Measurements from ENCODE around the gene CRIP1. TPM values are rescaled to one million over a fixed set of nuclear protein-coding genes. Genes with fewer than 3 reads are reported as not detected.

Gene CRIP1, protein sequence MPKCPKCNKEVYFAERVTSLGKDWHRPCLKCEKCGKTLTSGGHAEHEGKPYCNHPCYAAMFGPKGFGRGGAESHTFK
- total RNA-seq, result 0.25 and 4.5 TPM in 2 replicates

DNA sequence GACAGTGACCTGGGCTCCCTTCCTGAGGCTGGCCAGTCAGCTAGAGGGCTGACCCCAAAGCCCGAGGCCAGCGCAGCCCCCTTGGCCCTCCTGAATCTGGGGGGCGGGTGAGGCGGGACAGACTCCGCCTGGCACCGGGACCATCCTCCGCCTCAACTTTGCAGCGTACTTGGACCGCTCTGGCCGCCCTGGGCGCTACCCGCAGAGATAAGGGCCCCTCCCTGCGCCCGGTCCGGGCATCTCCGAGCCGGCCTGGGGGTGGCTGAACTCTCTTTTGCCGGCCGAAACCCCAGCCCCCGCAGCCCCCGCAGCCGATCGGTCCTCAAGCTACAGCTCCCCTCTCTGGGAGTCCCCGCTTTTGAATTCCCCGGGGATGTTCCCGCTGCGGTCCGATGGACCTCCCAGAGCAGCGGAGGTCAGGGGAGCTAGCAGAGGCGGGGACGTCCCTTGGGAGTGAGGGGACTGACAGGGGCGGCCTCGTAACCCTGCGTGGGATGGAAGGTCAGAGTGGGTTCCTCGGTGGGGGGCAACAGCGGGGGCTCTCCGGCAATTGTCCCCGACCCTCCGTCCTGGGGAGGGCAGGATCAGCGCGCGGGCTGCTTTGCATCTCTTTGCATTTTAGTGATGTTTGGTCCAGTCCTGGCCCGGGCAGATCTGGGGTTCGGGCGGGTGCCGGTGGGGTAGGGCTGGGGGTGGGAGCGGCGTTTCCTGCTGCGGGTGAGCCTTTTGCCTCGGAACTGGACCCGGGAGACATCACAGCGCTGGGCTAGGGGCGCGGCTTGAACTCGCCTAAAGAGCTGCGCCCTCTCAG, at the start of gene CRIP1:
Gene CRIP1 (plus strand): TSS at position 724 of the 811 bp plus-strand sequence. CDS start 374 bp downstream, outside the sequence.

DNA sequence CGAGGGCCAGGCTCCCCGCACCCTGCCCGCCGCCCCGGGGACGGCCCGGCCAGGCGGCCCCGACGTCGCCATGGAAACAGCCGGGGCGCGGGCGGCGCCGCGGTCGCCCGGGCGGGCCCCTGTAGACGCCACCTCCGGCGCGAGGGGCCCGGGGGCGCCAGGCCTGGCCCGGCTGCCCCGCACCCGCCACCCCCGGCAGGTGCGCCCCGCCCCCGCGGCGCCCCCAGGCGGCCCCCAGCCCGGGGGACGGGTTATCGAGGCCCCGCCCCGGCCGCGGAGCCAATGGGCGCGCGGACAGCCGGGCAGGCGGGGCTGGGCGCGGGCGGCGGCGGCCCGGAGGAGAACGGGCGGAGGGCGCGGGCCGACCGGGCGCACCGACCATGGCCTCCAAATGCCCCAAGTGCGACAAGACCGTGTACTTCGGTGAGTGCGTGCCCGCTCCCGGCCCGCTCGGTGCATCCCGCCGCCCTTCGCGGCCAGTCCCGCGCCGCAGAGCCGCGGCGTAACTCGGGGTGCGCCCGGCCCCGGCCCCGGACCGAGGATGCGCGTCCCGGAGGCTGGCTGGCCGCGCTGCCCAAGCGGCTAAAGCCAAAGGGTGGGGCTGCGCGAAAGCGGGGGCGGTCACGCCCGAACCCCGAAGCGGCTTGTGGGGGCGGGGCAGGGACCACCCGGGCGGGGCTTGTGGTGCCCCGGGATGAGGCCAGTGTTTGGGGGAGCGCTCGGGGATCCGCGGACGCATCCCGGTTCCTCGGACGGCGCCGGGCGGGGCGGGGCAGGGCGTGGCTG, 12.0 kb upstream of the CRIP1 start, which contains the start of gene CRIP2:
Gene CRIP2 (plus strand): TSS at position 339 of the 786 bp plus-strand sequence. CDS start 42 bp downstream, at position 381.

DNA sequence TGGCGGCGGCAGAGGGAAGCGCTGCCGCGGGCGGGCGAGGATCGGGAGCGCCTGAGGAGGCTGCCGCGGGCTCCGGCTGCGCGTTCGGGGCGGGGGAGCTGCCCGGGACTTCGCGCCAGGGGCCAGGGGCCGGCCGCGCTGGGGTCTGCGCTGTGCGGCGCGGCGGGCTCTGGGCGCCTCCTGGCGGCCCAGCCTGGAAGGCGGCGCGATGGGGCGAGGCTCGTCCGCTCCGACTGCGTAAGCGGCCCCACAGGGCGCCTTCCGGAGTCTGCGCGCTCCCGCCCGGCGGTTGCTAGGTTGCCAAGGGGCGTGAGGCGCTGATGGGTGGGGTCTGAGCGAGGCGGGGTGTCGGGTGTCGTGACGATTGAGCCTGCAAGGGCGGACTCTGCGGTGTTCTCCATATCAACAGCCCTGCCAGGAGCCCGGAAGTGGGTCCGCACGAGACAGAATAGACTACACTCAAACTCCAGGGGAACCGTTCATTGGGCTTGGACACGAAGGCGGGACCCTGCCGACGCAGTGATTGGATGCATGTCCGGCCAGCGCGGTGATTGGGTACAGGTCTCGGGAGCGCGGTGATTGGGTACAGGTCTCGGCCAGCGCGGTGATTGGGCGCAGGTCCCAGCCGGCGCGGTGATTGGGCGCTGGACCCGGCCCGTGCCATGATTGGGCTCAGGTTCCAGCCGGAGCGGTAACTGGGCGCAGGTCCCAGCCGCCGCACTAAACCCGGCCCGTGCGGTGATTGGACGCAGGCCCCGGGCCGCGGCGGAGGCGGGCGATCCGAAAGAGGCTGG, 4.1 kb downstream of the CRIP1 start, which contains the start of gene TEDC1:
Gene TEDC1 (plus strand): TSS at position 675 of the 794 bp plus-strand sequence. CDS start 130 bp downstream, outside the sequence.

DNA sequence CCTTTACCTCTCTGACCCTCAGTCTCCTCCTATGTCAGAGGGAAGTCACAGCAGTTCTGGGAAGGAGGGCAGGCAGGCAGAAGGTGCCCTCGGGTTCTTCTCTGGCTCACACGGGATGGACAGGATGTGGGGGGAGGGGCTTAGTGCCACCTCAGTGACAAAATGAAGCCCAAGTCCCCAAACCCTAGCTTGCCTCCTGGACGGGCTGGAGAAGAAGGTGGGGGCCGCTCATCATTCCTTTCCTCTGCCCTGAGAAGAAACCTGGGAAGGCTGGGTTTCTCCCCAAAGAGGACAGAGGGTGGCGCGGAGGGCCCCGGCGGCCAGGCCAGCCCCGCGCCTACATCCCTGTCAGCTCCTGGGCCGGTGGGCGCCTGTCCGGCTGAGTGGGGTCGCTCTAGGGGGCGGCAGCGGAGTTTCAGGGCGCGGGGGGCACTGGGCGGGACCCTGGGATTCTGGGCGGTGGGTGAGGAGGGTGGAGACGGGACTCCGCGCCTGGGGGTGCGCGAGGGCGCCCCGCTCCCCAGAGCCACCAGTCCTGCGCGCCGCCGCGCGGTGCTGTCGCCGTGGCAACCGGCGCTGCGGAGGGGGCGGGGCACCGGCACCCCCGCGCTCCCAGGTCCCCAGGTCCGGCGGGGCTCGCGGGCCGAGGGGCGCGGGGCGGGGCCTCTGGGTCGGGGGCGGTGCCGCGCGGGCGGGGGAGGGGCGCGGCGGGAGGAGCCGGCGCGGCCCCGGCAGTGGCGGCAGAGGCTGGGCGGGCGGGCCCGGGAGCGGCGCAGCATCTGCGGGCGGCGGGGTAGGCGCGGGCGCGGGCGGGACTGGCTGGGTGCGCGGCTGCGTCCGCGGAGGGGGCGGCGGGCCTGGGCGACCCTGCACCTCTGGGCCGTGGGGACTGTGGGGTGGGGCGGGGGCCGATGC, 39.4 kb downstream of the CRIP1 start, which contains the start of gene TMEM121:
Gene TMEM121 (plus strand): TSS at position 723 of the 915 bp plus-strand sequence. CDS start 2,252 bp downstream, outside the sequence.

Other genes with a start within 250 kb of the CRIP1 start
- 51.5 and 56.8 TPM in 2 replicates for gene BTBD6, start 238.4 kb upstream of the CRIP1 start, total RNA-seq
- 31.1 and 51.7 TPM in 2 replicates for gene BRF1, start 185.9 kb upstream of the CRIP1 start, total RNA-seq
- gene PACS2, start 172.1 kb upstream of the CRIP1 start, total RNA-seq, result 37.9 and 78.4 TPM in 2 replicates
- gene TEX22, start 88.3 kb upstream of the CRIP1 start, total RNA-seq, result under 0.01 and 0.06 TPM in 2 replicates
- 32.5 and 62.4 TPM in 2 replicates for gene MTA1, start 67.1 kb upstream of the CRIP1 start, total RNA-seq
- 195 and 200 TPM in 2 replicates for gene CRIP2, start 12.1 kb upstream of the CRIP1 start, total RNA-seq
- 9.9 and 18.8 TPM in 2 replicates for gene TEDC1, start 4.4 kb downstream of the CRIP1 start, total RNA-seq
- gene TMEM121, start 39.7 kb downstream of the CRIP1 start, total RNA-seq, result 3.7 and 6.7 TPM in 2 replicates

All from bladder microvascular endothelial cell (primary cell).